ENCODE results near the gene BRMS1. TPM values are rescaled to one million over a fixed set of nuclear protein-coding genes. Genes with fewer than 3 reads are reported as not detected.

BRMS1 gene
- total RNA-seq, 3 donors from 2014 or later (not counting 1 experiment from before 2014, with no cell fraction given): 48.1 to 55.6 (median 48.2) TPM

DNA sequence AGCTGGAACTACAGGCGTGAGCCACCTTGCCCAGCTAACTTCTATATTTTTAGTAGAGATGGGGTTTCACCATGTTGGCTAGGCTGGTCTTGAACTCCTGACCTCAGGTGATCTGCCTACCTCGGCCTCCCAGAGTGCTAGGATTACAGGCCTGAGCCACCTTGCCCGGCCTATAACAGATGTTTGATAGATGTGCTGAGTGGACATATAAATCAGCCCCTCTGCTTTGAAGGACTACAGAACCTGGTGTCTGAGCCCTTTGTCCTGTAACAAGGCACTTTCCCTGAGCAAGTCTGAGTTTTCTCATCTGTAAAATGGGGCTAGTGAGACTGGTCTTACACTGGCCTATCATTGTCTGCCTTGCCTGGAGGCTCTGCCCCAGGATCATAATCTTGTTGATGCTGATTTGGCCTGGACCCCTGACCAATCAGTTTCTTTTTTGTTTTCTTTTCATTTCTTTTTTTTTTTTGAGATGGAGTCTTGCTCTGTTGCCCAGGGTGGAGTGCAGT, 15.7 kb downstream of the BRMS1 start:
- H3K4me1 ChIP-seq (ENCODE audit: control insufficient read depth, insufficient read depth, low read length): peaks cover 40% of the 10 kb centered on the region
- no peaks in the 10 kb centered on the region for H3K36me3 Mint-ChIP-seq
- H3K36me3 ChIP-seq (ENCODE audit: control insufficient read depth, insufficient read depth, low read length): no peaks in the 10 kb centered on the region
- peaks cover 3% of the 10 kb centered on the region for H3K27me3 ChIP-seq (ENCODE audit: control insufficient read depth, insufficient read depth, low read length)
- peaks cover 8 to 10% of the 10 kb centered on the region in 2 donors for H3K27me3 Mint-ChIP-seq (ENCODE audit: low read depth in 2 of 2)
- H3K4me3 Mint-ChIP-seq: no peak overlapping the region
- H3K9me3 Mint-ChIP-seq: no peaks in the 10 kb centered on the region
- H3K4me3 ChIP-seq (ENCODE audit: low read length): no peak overlapping the region
- ATAC-seq: no peak
- intact Hi-C loops (cut with micrococcal nuclease): no loop called here
- H3K27ac ChIP-seq (ENCODE audit: low read length): no peak overlapping the region
- no peak overlapping the region for H3K27ac Mint-ChIP-seq
- H3K4me1 Mint-ChIP-seq: peaks cover 19 to 32% of the 10 kb centered on the region in 2 donors
- TF ChIP-seq, protein P1, sequence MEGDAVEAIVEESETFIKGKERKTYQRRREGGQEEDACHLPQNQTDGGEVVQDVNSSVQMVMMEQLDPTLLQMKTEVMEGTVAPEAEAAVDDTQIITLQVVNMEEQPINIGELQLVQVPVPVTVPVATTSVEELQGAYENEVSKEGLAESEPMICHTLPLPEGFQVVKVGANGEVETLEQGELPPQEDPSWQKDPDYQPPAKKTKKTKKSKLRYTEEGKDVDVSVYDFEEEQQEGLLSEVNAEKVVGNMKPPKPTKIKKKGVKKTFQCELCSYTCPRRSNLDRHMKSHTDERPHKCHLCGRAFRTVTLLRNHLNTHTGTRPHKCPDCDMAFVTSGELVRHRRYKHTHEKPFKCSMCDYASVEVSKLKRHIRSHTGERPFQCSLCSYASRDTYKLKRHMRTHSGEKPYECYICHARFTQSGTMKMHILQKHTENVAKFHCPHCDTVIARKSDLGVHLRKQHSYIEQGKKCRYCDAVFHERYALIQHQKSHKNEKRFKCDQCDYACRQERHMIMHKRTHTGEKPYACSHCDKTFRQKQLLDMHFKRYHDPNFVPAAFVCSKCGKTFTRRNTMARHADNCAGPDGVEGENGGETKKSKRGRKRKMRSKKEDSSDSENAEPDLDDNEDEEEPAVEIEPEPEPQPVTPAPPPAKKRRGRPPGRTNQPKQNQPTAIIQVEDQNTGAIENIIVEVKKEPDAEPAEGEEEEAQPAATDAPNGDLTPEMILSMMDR (IDR thresholded peaks at IDR 0.05): no peak
- 83% methylated on average over 3 of the region's 3 CpGs for WGBS (ENCODE audit: insufficient coverage)
- no peak for DNase-seq
- no peaks in the 10 kb centered on the region for H3K9me3 ChIP-seq (ENCODE audit: control insufficient read depth, insufficient read depth, low read length)

DNA sequence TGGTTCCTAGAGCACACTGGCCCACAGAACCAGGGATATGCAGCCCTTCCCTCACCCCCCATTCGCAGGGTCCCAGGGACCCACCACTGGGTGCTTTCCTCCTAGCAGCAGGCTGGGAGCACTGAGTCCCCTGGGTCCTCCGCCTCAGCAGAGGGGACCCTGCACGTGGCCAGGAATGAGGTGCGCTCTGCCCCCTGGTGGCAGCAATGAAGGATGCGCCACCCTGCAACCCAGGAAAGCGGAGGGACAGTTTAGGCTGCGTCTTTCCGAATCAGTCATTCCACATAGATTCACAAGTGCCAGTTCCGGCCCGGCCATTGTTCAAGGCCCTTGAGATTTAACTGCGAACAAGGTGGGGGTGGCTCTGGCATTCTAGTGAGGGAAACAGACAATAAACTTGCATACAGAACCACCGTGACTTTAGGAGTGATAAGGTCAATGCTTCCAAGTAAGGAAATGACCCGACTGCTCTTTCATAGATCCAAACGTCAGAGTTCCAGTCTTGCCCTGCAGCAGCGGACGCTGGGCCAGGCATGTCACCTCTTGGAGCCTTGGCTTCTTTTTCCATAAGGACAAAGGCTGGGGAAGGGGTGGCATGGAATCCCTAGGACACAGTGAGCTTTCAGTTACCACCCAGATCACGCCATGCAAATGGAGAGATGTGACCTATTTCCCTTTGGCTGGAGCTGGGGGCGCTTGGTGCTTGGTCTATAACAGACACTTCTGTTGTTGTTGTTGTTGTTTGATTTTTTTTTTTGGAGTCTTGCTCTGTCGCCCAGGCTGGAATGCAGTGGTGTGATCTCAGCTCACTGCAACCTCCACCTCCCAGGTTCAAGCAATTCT, 16.4 kb downstream of the BRMS1 start:
- DNase-seq: peak; percentile 79 to 93
- intact Hi-C loops (cut with micrococcal nuclease): loop anchor here (1.0 kb wide), 3 partner anchors 8 to 106 kb away; partner anchors contain the start of gene RIN1

DNA sequence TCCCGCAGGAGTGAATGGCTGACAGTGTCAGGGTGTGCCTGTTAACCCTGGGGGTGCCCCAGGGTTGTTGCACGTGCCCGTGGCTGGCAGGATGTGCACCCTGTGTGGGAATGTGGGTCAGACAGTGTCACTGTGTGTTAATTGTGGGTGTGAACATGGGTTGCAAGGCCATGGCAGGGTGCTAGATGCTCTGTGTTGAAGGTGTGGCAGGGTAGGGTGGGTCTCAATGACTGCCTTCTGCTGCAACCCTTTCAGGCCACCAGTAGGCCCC, 16.9 kb downstream of the BRMS1 start:
- H3K4me3 Mint-ChIP-seq: peak overlapping the region; percentile 1
- peak overlapping the region; percentile 19 to 74 for H3K27ac Mint-ChIP-seq
- H3K4me1 ChIP-seq (ENCODE audit: control insufficient read depth, insufficient read depth, low read length): peaks cover 40% of the 10 kb centered on the region
- H3K36me3 ChIP-seq (ENCODE audit: control insufficient read depth, insufficient read depth, low read length): no peaks in the 10 kb centered on the region
- TF ChIP-seq, protein P1 (IDR thresholded peaks at IDR 0.05): no peak
- H3K4me3 ChIP-seq (ENCODE audit: low read length): no peak overlapping the region
- H3K36me3 Mint-ChIP-seq: no peaks in the 10 kb centered on the region
- H3K9me3 ChIP-seq (ENCODE audit: control insufficient read depth, insufficient read depth, low read length): no peaks in the 10 kb centered on the region
- peak; percentile 71 to 81 for DNase-seq
- intact Hi-C loops (cut with micrococcal nuclease): loop anchor here (1.0 kb wide), 3 partner anchors 8 to 106 kb away; partner anchors contain the start of gene RIN1
- H3K27me3 ChIP-seq (ENCODE audit: control insufficient read depth, insufficient read depth, low read length): peaks cover 3% of the 10 kb centered on the region
- H3K9me3 Mint-ChIP-seq: no peaks in the 10 kb centered on the region
- WGBS (ENCODE audit: insufficient coverage): 28% methylated on average over 3 of the region's 3 CpGs
- peaks cover 19 to 40% of the 10 kb centered on the region in 2 donors for H3K4me1 Mint-ChIP-seq
- no peak overlapping the region for H3K27ac ChIP-seq (ENCODE audit: low read length)
- H3K27me3 Mint-ChIP-seq (ENCODE audit: low read depth in 2 of 2): peaks cover 7 to 8% of the 10 kb centered on the region in 2 donors
- ATAC-seq: peak; percentile 85 to 93 (median 91)

More for the DNA sequence above, 16.4 kb downstream of the BRMS1 start:
- H3K4me3 Mint-ChIP-seq: peak overlapping the region; percentile 74
- Histone ChIP-seq H3K27me3 (ENCODE audit: control insufficient read depth, insufficient read depth, low read length) (peaks cover 3% of the 10 kb centered on the region), H3K4me1 (ENCODE audit: control insufficient read depth, insufficient read depth, low read length) (peaks cover 40% of the 10 kb centered on the region), H3K27ac (ENCODE audit: low read length) (peak overlapping the region; percentile 14), H3K4me3 (ENCODE audit: low read length) (no peak overlapping the region), H3K36me3 (ENCODE audit: control insufficient read depth, insufficient read depth, low read length) (no peaks in the 10 kb centered on the region), H3K9me3 (ENCODE audit: control insufficient read depth, insufficient read depth, low read length) (no peaks in the 10 kb centered on the region)
- no peaks in the 10 kb centered on the region for H3K36me3 Mint-ChIP-seq
- 10% methylated on average over 18 of the region's 19 CpGs for WGBS (ENCODE audit: insufficient coverage)
- TF ChIP-seq, protein P1 (IDR thresholded peaks at IDR 0.05): peak; percentile 96
- H3K4me1 Mint-ChIP-seq: peaks cover 19 to 36% of the 10 kb centered on the region in 2 donors
- peak; percentile 69 to 82 (median 75) for ATAC-seq
- peak overlapping the region; percentile 19 to 74 for H3K27ac Mint-ChIP-seq
- H3K9me3 Mint-ChIP-seq: no peaks in the 10 kb centered on the region
- H3K27me3 Mint-ChIP-seq (ENCODE audit: low read depth in 2 of 2): peaks cover 8 to 9% of the 10 kb centered on the region in 2 donors

Measured in natural killer cell (primary cell).